Cortex of kidney (tissue), 1 donor: ENCODE results near the gene WWTR1.

Source experiments
- DNase-seq: peaks from one replicate; lab custom pipeline; 2025; lab: John Stamatoyannopoulos, UW

Gene WWTR1

DNA sequence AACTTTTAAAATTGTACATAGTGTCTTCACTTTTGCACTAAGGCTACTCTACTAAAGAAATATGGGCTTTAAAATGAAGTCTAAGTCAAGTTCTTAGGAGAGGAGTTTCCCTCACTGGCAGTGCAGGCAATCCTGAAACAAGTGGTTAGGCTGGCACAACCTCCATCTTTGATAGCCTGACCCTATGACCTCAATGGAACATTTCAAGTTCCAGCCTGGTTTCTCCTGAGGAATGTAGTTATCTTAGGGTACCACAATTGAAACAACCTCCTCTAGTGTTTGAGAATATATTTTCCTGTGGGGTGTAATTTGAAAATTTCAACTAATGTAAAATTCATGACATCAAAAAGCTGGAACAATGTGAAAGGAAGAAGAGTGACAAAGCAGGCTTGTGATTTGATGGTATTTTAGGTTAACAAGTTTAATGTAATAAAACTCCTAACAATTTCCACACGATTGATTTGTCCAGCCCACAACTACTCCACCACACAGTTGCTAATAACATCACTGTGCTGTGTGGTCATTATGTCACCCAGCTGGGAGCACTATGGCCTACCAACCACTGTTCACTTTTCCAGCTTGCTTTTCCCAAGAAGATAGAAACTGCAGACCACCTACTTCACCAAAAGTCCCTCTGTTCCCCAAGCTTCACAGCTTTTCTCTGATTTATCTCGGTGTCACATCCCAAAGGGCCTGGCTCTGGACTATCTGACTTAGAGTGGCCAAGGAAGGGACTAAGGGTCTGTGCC, 1.8 kb downstream of the WWTR1 start:
- DNase-seq, result no peak

- no peak for DNase-seq
Measured at GRCh38 chr3:149654188-149654601, 3.6 kb downstream of the WWTR1 start.

DNA sequence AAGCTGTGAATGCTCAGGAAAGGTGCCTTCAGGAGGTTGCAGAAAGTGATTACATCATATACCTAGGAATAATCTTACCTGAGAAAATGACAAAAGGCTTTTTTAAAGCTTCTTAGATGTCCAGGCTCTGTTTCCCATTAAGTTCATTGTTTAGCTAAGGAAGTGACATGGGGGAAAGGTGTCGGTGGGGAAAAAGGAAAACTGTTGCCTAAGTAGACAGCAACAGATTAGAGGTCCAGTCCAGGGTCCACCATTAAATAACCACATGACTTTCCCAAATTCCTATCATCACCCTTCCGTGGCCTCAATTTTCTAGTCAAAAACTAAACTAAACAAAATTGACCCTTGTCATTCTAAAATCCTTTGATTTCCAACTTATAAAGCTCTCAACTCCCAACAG, 4.3 kb downstream of the WWTR1 start:
- no peak for DNase-seq

DNA sequence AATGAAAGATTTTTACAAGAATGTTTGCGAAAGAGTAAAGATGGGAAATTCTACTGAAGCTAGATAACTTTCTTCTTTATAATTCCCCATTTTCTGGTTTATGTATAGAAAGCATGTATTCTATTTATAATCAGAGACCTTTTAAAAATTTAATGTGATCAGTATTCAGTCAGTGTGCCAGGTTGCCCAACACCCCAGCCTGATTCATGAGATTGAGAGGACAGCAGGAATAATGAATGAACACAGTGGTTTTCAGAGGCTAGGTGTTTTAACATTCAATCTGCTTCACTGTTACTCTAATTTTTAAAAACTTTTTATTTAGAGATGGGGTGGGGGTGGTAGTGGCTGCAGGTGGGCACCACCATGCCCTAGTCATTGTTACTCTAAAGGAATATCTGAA, 4.7 kb downstream of the WWTR1 start:
- no peak for DNase-seq

- no peak for DNase-seq
Measured at GRCh38 chr3:149650828-149651227, 7.0 kb downstream of the WWTR1 start.

- DNase-seq, result no peak
Measured at GRCh38 chr3:149648525-149648924, 9.3 kb downstream of the WWTR1 start.

- DNase-seq, result no peak
Measured at GRCh38 chr3:149647812-149648211, 10.0 kb downstream of the WWTR1 start.

- no peak for DNase-seq
Measured at GRCh38 chr3:149647285-149647684, 10.5 kb downstream of the WWTR1 start.

DNA sequence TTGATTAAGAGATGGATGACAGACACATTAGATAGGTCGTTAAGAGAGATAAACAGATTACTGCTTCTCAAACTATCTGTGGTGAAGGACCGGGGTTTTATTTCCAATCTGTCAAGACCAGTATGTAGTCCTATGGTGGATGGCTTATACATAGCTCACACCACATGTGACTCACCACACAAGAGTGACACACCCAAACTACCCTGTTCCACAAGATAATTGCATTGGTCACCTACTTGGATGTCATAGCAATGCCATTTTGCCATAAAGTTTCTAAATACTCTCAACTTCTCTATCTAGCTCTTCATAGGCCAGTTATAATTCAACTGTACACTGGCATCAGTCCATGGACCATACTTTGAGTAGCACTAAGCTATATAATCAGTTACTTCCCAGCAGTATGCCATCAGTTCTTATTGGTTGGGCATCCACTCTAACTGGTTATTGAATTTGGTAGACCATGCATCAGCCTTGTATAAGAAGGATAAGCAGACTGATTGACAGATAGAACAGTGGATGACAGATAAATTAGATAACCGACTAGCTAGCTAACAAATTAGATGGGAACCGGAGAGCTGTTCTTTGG, 11.6 kb downstream of the WWTR1 start:
- DNase-seq, result no peak

- DNase-seq, result no peak
Measured at GRCh38 chr3:149643963-149644362, 13.9 kb downstream of the WWTR1 start.

- DNase-seq, result no peak
Measured at GRCh38 chr3:149643482-149643798, 14.4 kb downstream of the WWTR1 start.

GRCh38 chr3:149640976-149641728, 16.7 kb downstream of the WWTR1 start:
- no peak for DNase-seq

DNA sequence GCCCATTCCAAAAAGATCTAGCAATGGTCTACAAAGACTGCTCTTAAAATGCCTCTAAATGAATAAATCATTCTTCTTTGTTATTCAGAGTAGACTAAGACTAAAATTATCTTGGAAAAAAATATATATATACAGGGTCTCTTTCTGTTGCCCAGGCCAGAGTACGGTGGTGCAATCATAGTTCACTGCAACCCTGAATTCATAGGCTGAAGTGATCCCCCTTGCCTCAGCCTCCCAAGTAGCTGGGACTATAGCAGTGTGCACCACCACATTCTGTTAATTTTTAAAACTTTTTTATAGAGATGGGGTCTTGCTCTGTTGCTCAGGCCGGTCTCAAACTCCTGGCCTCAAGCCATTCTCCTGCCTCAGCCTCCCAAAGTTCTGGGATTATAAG, 18.7 kb downstream of the WWTR1 start:
- no peak for DNase-seq

DNA sequence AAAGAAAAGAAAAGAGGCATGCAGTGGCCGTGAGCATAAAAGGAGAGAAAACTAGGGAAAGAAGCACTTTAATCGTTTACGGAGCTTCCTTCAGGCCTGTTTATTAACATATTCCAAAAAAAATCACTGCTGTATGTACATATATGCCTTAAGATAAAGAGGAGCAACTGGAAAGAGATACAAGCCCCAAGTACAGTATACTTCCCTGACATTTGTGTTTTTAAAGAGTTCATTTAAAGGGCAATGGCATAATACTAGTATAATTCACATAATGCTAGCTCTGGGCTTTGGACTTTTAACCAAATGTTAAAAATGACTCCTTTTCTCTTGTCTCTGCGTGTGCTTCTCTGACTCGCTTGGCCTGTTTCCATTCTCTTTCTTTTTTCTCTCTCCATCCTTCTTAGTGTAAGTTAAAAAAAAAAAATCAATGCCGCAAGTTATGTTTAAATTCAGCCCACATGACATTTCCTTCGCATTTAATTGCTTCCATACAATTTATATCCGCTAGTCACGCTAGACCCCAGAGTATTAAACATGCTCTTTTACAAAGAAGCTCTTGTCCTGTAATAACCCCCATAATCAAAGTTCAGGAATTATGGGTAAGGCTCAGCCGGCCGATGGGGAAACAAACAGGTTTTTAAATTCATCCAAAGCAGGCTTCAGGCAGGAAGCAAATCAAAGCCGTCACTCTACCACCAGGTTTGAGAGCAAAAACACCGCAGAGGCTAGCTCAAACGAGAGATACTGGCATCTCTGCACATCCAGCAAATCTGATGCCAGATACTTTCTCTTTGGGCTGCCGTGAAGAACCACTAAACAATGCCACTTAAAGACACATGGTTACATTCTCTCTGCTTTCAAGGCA, 19.4 kb downstream of the WWTR1 start:
- no peak for DNase-seq

DNA sequence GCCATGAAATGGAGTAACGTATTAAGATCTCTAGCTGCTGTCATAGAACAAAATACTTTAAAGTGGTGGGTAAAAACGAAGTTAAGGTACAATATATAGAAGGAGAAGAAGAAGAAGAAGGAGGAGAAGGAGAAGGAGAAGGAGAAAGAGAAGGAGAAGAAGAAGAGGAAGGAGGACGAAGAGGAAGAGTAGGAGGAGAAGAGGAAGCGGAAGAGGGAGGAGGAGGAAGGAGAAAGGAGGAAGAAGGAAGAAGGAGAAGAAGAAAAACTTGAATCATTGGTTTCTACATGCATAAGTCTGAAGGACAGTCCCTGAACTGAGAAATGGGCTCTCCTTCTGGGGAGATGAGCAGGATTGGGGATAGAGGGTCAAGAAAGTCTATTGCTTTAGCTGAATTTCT, 22.4 kb downstream of the WWTR1 start:
- DNase-seq, result no peak

- DNase-seq, result no peak
Measured at GRCh38 chr3:149634573-149634972, 23.3 kb downstream of the WWTR1 start.

- no peak for DNase-seq
Measured at GRCh38 chr3:149634072-149634471, 23.8 kb downstream of the WWTR1 start.

GRCh38 chr3:149632225-149632624, 25.6 kb downstream of the WWTR1 start:
- no peak for DNase-seq

GRCh38 chr3:149630806-149631205, 27.0 kb downstream of the WWTR1 start:
- no peak for DNase-seq

DNA sequence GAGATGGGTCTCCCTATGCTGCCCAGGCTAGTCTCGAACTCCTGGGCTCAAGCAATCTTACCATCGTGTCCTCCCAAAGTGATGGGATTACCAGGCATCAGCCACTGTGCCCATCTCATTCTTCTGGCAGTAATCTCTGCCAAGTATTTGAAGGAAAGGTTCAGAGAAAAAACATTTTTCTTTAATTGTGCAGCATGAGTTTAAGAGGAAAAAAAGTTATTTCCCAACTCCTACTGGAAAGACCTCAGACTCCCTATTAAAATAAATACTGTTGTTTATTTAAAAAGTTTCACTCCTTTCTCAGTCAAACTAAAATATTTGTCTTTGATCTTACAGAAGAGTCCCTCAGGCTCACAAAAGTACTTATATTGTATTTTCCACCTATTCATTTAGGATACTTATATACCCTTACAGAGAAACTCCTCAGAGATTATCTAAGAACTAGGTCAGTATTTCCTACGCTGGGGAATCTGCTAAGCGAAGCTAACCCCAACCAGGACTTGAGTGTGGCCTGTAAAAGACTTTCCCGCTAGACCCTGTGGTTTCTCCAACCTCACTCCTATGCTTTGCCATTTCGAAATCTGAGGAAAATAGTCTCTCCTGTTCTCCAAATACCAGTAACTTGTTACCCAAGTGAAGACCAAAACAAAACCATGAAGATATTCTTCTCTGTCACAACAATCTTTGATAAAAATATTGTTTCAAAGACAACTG, 28.7 kb downstream of the WWTR1 start:
- no peak for DNase-seq

DNA sequence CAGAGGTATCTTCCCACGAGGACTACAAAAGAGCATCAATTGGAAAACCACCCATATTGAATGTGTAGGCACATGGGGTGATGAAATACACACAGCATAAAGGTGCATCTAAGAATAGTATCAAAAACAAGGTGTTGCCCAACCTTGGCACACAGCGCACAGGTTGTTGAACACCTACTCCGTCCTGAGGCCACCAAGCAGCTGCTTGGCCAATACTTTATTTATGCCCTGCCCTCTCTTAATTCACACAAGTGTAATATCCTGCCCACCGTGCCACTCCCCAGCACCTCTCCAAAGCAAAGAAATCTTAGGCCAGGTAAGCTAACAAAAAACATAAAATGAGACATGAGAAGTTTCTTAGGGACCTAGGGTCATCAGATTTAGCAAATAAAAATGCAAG, 31.2 kb downstream of the WWTR1 start:
- DNase-seq, result no peak

- no peak for DNase-seq
Measured at GRCh38 chr3:149625795-149626194, 32.0 kb downstream of the WWTR1 start.
